HG03571 (cell line): ENCODE data around the gene MLLT3.

Experiments used
- ATAC-seq: cut with Tn5 transposase; IDR thresholded peaks from one replicate; pipeline ENCODE4 v1.9.1; 2021; ENCODE audit not compliant: unreplicated experiment

MLLT3 gene

DNA sequence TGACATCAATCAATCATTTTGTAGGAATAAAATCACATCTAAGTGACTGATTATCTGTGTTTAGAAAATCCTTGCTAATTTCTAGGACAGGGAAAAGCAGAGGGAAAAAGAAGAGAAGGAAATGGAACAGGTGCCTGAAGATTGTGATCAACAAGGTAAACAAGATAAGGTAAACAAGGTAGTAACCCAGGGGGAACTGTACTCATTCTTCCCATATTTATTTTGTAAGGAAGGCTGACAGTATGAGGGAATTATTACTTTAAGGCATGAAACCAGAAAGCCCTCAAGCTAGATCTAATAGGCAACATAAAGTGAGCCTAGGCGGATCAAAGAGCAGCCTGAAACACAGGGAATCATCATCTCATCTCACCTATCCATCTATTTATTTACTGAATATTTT lies 231.1 kb downstream of the MLLT3 start:
- no peak for ATAC-seq

DNA sequence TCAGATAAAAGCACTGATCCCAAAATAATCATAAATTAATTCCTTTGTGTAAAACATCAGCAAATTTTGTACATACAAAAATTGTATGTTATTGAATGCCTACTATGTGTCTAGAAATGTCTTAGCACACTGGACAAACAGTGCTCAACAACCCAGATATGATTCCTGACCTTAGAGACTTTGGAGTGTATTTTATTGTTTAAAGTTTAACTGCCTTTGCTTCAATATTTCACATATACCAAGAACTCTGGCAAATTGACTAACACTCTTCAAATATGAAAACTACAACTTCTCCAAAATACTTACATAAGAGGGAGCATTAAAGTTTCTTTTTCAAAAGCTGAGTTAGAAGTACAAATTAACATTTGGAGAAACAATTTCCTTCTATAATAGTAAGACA lies 231.9 kb downstream of the MLLT3 start:
- ATAC-seq, result no peak

DNA sequence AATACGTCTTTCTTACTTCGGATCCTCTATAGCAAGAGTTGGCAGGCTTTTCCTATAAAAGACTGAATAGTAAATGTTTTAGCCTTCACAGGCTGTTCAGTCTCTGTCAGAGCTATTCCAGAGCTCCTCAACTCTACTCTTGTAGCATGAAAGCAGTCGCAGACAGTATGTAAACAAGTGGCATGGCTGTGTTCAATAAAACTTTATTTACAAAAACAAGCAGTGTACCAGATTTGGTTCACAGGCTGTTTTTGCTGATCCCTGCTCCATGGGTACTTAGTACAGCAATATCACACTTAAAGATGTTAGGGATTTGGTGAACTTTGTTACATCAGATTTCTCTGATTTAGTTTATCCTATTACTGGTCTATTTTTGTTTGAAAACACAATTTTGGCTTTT lies 235.2 kb downstream of the MLLT3 start:
- ATAC-seq, result no peak

GRCh38 chr9:20384642-20385041 lies 237.7 kb downstream of the MLLT3 start:
- no peak for ATAC-seq

DNA sequence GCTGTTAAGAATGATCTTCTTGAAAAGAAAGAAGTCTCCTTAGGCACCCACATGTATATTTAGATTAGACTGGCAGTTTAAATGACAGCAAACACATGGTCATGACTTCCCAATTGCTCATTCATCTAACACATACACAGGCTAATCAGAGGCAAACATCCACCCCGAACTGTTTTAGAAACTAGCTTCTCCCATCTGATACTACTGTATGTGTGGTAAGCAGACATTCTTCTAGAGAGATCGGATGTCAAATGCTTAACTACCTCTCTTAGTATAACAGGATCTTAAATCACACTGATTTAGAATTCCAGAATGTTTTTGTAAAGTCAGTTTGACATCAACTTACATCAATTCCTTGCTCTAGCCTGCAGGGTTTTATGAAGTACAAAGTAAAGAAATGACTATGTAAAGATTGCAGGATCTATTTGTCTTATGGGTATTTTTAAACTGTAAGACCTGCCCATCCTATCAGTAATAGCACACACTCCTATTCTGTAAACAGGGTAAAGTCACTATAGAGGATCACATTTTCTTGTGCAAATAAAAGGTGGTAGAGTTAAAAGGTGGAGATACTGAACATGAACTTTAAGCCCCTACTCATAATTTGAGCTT lies 239.7 kb downstream of the MLLT3 start:
- peak; percentile 74 for ATAC-seq

- ATAC-seq, result no peak
Measured at GRCh38 chr9:20380546-20380945, 241.8 kb downstream of the MLLT3 start.

DNA sequence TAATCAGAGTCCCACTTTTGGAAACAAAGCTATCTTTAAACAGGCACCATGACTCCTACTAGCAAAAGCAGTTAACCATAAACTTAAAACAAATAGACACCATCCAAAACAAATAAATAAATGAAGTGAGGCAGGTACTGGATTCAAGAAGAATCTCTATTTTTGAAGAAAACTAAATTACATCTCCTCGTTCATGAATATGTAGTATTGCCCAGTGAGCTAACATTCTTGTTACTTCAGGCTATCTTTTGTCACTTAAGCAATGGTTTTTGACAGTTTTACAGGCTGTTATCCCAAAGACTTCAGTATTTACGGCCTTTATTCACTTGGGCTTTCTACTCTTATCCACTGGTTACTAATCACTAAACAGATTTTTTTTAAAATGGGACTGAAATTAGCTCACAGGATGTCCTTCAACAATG lies 242.5 kb downstream of the MLLT3 start:
- no peak for ATAC-seq

GRCh38 chr9:20378851-20379250 lies 243.4 kb downstream of the MLLT3 start:
- no peak for ATAC-seq

GRCh38 chr9:20377790-20378189 lies 244.5 kb downstream of the MLLT3 start:
- no peak for ATAC-seq

DNA sequence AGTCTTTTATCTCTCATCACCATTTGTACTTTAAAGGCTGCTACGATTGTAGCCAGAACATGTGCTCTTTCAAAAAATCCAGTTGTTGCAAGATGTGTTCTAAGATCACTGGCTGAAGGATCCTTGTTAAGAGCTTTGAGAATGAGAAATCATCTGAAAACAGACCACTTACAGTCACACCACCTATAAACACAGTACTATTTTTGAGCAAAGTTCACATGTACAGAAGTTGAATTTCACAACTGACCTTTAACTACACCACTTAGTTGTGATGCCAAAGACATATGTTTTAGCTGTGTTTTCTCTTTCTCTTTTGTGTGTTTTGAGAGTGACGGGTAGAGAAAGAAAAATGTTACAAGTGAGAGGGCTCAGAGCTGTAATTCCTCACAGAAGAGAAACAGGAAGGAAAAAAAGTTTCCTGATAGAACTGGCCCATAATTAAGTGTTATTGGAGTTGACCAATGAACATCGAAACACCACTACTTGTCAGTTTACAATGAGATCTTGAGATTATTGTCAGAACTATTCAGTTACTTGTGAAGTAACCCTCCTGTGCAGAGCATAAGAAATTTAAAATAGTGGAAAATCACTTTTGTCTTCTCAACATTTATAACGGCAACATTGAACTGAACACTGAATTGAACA lies 245.4 kb downstream of the MLLT3 start:
- ATAC-seq, result no peak

DNA sequence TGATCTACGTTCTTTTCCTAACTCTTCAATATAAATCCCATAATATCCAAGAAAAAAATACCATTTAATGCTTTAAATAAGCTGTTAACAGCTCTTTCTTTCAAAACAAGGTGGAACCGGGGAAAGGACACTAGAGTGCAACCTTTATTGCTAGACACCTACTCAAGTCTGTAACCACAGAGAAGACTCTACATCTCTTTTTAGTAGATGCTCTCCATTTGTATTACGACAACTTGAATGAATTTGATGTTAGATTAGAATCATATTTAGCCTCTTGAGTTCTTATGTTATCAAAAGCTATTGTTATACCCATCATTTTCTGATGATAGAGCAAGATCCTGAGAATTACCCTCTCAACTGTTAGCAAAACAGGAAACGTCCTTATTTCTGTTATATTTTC lies 246.3 kb downstream of the MLLT3 start:
- ATAC-seq, result no peak

DNA sequence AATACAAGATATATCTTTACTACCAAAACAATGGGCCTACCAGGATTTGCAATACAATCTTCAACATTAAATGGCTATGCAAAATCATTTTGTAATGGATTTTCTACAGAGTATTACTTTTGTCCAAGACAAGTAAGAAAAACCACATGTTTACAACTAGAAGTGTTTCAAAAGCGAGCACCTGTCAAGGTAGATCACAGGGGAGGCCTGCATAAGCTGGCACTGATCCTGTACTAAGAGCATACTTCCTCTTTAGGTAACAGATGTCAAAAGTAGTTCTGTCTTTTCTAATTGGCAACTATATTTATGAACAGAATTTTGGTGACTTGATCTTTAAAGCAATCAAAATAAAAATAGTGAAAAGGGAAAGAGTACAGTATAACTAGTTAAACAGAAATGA lies 249.0 kb downstream of the MLLT3 start:
- ATAC-seq, result no peak

GRCh38 chr9:20369391-20369790 lies 252.9 kb downstream of the MLLT3 start:
- no peak for ATAC-seq

DNA sequence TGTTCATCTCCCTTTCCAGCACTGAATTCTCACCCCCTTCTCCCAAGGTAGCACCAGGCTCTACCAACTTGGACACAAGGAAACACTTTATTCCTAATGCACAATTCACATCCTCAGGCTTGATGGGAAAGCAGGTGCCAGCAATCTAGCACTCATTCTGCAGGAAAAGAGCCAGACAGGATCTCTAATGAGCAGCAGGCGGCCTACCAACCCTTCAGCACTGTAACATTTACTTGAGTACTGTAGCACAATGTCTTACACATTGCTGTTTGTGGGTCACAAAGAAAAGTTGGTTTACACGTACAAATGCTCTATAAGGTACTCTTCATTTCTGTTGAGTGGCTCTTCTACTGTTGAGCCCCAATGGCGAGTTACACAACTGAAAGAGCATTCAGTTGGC lies 254.4 kb downstream of the MLLT3 start:
- ATAC-seq, result no peak

GRCh38 chr9:20364959-20365358 lies 257.3 kb downstream of the MLLT3 start:
- no peak for ATAC-seq

GRCh38 chr9:20363233-20363632 lies 259.1 kb downstream of the MLLT3 start:
- ATAC-seq, result no peak

GRCh38 chr9:20361656-20362570 lies 260.4 kb downstream of the MLLT3 start:
- peak; percentile 51 for ATAC-seq

DNA sequence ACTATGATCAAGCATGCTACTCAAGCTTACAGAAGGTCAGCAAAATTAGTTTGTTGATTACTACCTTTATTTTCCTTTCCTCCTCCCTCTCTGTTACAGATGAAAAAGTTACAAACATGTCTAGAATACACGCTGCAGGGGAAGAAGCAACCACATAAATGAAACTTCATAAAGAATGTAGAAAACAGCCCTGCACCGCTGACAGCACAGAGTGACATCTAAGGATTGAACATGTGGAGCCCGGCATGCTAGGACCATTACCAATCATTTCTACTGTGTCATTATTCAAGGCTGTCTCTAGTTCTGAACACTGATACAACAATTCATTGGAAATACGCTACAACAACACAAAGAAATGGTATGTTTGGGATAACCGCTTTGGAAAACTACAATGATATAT lies 261.1 kb downstream of the MLLT3 start:
- no peak for ATAC-seq

- no peak for ATAC-seq
Measured at GRCh38 chr9:20358207-20358606, 264.1 kb downstream of the MLLT3 start.

- no peak for ATAC-seq
Measured at GRCh38 chr9:20357037-20357432, 265.3 kb downstream of the MLLT3 start.

DNA sequence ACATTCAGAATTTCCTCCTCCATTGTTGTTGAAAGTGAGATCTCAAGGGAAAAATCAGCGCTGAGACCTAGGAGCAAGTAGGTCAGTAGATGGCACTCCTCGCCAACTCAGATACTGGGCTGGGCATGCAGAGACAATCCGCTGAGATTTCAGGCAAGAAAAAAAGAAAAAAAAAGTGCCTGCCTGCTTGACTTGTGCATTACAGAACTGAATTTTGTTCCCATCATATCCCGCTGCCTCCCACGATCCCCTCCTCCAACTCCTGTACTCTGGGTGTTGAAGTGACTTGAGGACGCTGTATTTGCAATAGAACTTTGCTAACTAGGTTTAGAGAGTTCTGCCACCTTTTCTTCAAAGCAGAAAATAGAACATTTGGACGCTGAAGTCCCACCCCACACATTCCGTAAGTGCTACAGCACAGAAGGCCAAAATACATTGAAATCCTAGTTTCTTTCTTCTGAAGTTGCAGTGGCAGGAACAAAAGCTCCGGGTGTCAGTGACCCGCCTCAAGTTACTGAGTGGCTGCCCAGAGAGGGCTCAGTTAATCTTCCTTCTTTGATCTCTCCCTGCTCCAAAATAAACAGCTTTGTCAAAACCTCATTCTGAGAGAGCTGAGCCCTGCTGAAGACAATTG lies 265.8 kb downstream of the MLLT3 start:
- ATAC-seq, result peak; percentile 44

GRCh38 chr9:20355022-20355421 lies 267.3 kb downstream of the MLLT3 start:
- ATAC-seq, result no peak
